GM12878 (cell line): Measurements from ENCODE around the gene LYG1. TPM values are rescaled to one million over a fixed set of nuclear protein-coding genes. Genes with fewer than 3 reads are reported as not detected.

Experiments
- ATAC-seq: fragments of 200-7000 bp; cut with Tn5 transposase; 3 replicates; pipeline ENCODE4 v1.9.1; 2020; ENCODE audit warnings: mild to moderate bottlenecking, moderate library complexity
- BruUV-seq: library from RNA; stranded (reverse); fragments of 400-500 nt; replicated peaks from 2 replicates; lab custom pipeline; 2021; lab: Mats Ljungman, UMichigan
- CTCF ChIA-PET: fragments of 300-600 bp; sonication (Branson Sonifier 250); formaldehyde crosslinking; extraction: SDS; loops from one replicate; lab custom pipeline; 2021; ENCODE audit warnings: inconsistent platforms; lab: Yijun Ruan, JAX
- POLR2A ChIA-PET: fragments of 350-600 bp; formaldehyde crosslinking; extraction: SDS; loops from one replicate; lab custom pipeline; 2021; ENCODE audit warnings: inconsistent platforms; lab: Charles Lee
- RAD21 ChIA-PET: fragments of 300-600 bp; sonication (Branson Sonifier 250); formaldehyde crosslinking; loops from one replicate; lab custom pipeline; 2023; ENCODE audit warnings: antibody characterized with exemption; ENCODE audit not compliant: unreplicated experiment; lab: Charles Lee
- SMC1A ChIA-PET: fragments of 300-600 bp; sonication (Branson Sonifier 250); formaldehyde crosslinking; loops from one replicate; lab custom pipeline; 2023; ENCODE audit not compliant: unreplicated experiment, uncharacterized antibody; lab: Charles Lee
- DNase-seq: peaks from one replicate; pipeline ENCODE4 v3.0.0-alpha.2; 2011; ENCODE audit warnings: low read depth, low spot score
- FAIRE-seq: peaks from 3 replicates; lab custom pipeline; 2011; peaks lifted over from hg19 to GRCh38; lab: Jason Lieb, UNC
- H2AFZ ChIP-seq: 2 replicates; pipeline ENCODE4 v1.6.0; 2011; ENCODE audit warnings: low read depth, low read length, control low read depth; ENCODE audit not compliant: control insufficient read depth
- H3K27ac ChIP-seq: 2 replicates; pipeline ENCODE4 v1.5.1; 2011; ENCODE audit warnings: control low read depth; ENCODE audit not compliant: control insufficient read depth, insufficient read depth
- H3K27me3 ChIP-seq, 2 experiments: replicated peaks in 1 of 2; 2 replicates each; pipeline versions ENCODE4 v1.6.0 to v1.6.1; 2011; ENCODE audit warnings: low read length in 1 of 2; ENCODE audit not compliant: control insufficient read depth in 2 of 2, insufficient read depth in 2 of 2
- H3K36me3 ChIP-seq, 2 experiments: 2 replicates each; pipeline ENCODE4 v1.5.1; 2011; ENCODE audit warnings: low read length in 1 of 2; ENCODE audit not compliant: control insufficient read depth in 2 of 2, insufficient read depth in 2 of 2
- H3K4me1 ChIP-seq: 2 replicates; pipeline ENCODE4 v1.6.1; 2011; ENCODE audit warnings: mild to moderate bottlenecking, low read length, moderate library complexity, mixed read lengths; ENCODE audit not compliant: control insufficient read depth, insufficient read depth
- H3K4me2 ChIP-seq: 2 replicates; pipeline ENCODE4 v1.6.0; 2011; ENCODE audit warnings: control low read depth; ENCODE audit not compliant: control insufficient read depth, insufficient read depth
- H3K4me3 ChIP-seq: fragments of 200-600 bp; sonication (generic); 2 replicates; pipeline ENCODE4 v1.5.1; 2016
- H3K79me2 ChIP-seq: 2 replicates; pipeline ENCODE4 v1.6.0; 2011; ENCODE audit warnings: low read length; ENCODE audit not compliant: control insufficient read depth, insufficient read depth
- H3K9ac ChIP-seq: 2 replicates; pipeline ENCODE4 v1.8.0; 2011; ENCODE audit warnings: low read length, control low read depth, mixed read lengths; ENCODE audit not compliant: control insufficient read depth, insufficient read depth
- H3K9me3 ChIP-seq: replicated peaks from 3 replicates; pipeline ENCODE4 v1.5.1; 2011; ENCODE audit warnings: mild to moderate bottlenecking, low read length; ENCODE audit not compliant: control insufficient read depth, insufficient read depth
- H4K20me1 ChIP-seq: 2 replicates; pipeline ENCODE4 v1.6.0; 2011; ENCODE audit not compliant: control insufficient read depth, insufficient read depth
- ASH2L ChIP-seq: fragments of 300-600, 200-600 bp; sonication (generic); IDR thresholded peaks from 2 replicates; pipeline ENCODE4 v1.6.1; 2017; ENCODE audit warnings: low read depth, mild to moderate bottlenecking, borderline replicate concordance
- CHD1 ChIP-seq: IDR thresholded peaks from 2 replicates; pipeline ENCODE4 v1.6.1; 2012; ENCODE audit warnings: low read depth, low read length, improper control_type of control experiment
- CREB1 ChIP-seq: IDR thresholded peaks from 2 replicates; pipeline ENCODE4 v1.6.1; 2012; ENCODE audit warnings: low read depth, mild to moderate bottlenecking, inconsistent platforms
- ETV6 ChIP-seq, 2 experiments: fragments of 450-650 bp in 1 of 2; IDR thresholded peaks in 1 of 2; conservative IDR thresholded peaks in 1 of 2; 2 replicates each; pipeline ENCODE4 v1.6.1; 2014; ENCODE audit warnings: antibody characterized with exemption in 1 of 2, borderline replicate concordance in 1 of 2, low read depth in 1 of 2, mild to moderate bottlenecking in 1 of 2, moderate library complexity in 1 of 2
- IKZF2 ChIP-seq, 2 experiments: fragments of 450-650 bp; IDR thresholded peaks; 2 replicates each; pipeline ENCODE4 v1.6.1; 2017; ENCODE audit warnings: mild to moderate bottlenecking in 2 of 2, moderate library complexity in 2 of 2
- NFYA ChIP-seq: IDR thresholded peaks from 2 replicates; pipeline ENCODE4 v1.6.1; 2011; ENCODE audit warnings: low read depth, mild to moderate bottlenecking, low read length, improper control_type of control experiment, borderline replicate concordance
- PAX5 ChIP-seq: IDR thresholded peaks from 2 replicates; pipeline ENCODE4 v1.6.1; 2011; ENCODE audit warnings: low read depth, low read length, borderline replicate concordance
- POU2F2 ChIP-seq: IDR thresholded peaks from 3 replicates; pipeline ENCODE4 v1.6.1; 2011; ENCODE audit warnings: low read depth, mild to moderate bottlenecking, low read length, borderline replicate concordance
- RCOR1 ChIP-seq: conservative IDR thresholded peaks from 2 replicates; pipeline ENCODE4 v1.6.1; 2012; ENCODE audit warnings: low read depth, low read length, improper control_type of control experiment
- WRNIP1 ChIP-seq: IDR thresholded peaks from 2 replicates; pipeline ENCODE4 v1.6.1; 2011; ENCODE audit warnings: low read depth, low read length, improper control_type of control experiment, borderline replicate concordance
- ZBED1 ChIP-seq: IDR thresholded peaks from 2 replicates; pipeline ENCODE4 v1.6.1; 2016; ENCODE audit warnings: borderline replicate concordance
- WGBS: methylation state at CpG from one replicate; pipeline ENCODE4 v1.1.6; 2016; ENCODE audit warnings: low lambda C conversion rate; ENCODE audit not compliant: insufficient replicate concordance, insufficient coverage; ENCODE audit errors: missing lambda C conversion rate; 5-methylcytosine and 5-hydroxymethylcytosine counted together
- in situ Hi-C: fragments of 300-500 bp; cut with MboI; formaldehyde crosslinking; loops from 9 replicates; pipeline ENCODE4 v1.14.3; 2018; ENCODE audit warnings: mixed read lengths
- intact Hi-C: fragments of 100-400 bp; cut with micrococcal nuclease; formaldehyde crosslinking; loops from one replicate; pipeline ENCODE4 v1.14.2; 2022; ENCODE audit not compliant: unreplicated experiment
- polyA plus RNA-seq, 11 experiments: library from polyadenylated mRNA; depleted of rRNA in 4 of 11; unstranded in 6 of 11; stranded (reverse) in 5 of 11; fragments of >200 nt; fragmentation: Nextera tagmentation in 4 of 11; fragmentation: Illumina TruSeq in 1 of 11; extraction: Ambion mirVana in 4 of 11; extraction: Trizol in 1 of 11; gene quantifications; 1 replicate in 1 of 11; 2 replicates in 10 of 11; pipeline versions ENCODE4 v1.2.1 to v1.2.3, GENCODE V29; 2011 to 2016; ENCODE audit warnings: inconsistent platforms in 2 of 11, missing spikeins in 2 of 11, low read depth in 1 of 11
- total RNA-seq, 4 experiments: library from RNA; depleted of rRNA in 3 of 4; stranded (reverse); fragments of >200 nt in 3 of 4; fragmentation: Illumina TruSeq in 1 of 4; extraction: Trizol in 1 of 4; gene quantifications; 2 replicates each; pipeline versions ENCODE4 v1.2.1 to v1.2.3, GENCODE V29; 2013 to 2021
- TF ChIP-seq, protein P1 (sequence below): fragments of 450-650 bp; IDR thresholded peaks from 2 replicates; pipeline ENCODE4 v1.6.1; 2016; ENCODE audit warnings: mild to moderate bottlenecking, moderate library complexity, borderline replicate concordance

Gene LYG1
- total and polyA plus RNA-seq, 10 of the 15 experiments (the other 5 are each of a cell fraction or from before 2014, with no cell fraction given), result 0.27 to 1.3 (median 0.79) TPM; not detected in 1

DNA sequence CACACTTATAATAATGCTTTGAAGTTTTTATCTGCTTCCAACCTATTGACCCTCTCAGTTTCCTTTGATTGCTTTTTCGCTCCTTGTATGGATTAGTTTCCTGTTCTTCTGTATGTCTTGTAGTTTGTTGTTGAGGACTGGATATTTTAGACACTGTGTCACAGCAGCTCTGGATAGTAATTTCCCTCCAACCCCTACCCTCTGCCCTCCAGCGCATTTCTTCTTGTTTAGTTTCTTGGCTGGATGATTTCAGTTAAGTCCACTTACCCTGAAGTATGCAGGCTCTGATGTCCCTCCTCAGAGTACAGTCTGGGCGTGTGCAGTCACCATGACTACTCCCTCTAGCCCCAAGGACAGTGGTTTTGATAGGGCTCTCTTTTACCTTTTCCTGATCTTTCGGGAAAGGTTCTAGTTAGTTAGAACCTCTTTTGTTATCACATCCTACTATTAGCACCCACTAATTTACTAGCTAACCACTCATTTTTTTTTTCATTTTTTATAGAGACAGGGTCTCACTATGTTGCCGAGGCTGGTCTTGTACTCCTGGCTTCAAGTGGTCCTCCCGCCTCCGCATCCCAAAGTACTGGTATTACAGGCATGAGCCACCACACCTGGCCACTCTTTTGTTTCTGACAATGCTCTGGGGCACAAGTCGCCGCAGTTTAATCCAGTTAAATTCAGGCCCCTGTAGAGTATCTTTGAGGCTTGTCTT is 16.3 kb upstream of the LYG1 start:
- Histone ChIP-seq H3K4me3 (no peak overlapping the region), H3K9ac (no peak overlapping the region), H3K27ac (no peak overlapping the region), H3K9me3 (no peaks in the 10 kb centered on the region; the same call in 2 of the 3 replicates), H3K79me2 (no peaks in the 10 kb centered on the region), H3K36me3 (peaks cover 2 to 16% of the 10 kb centered on the region in 2 experiments), H3K4me2 (no peak overlapping the region), H3K4me1 (no peaks in the 10 kb centered on the region), H4K20me1 (no peaks in the 10 kb centered on the region), H3K27me3 (no peaks in the 10 kb centered on the region), H2AFZ (no peak overlapping the region)
- POLR2A ChIA-PET, result no interaction called here
- in situ Hi-C loops, result no loop called here
- 97% methylated on average over 9 of the region's 9 CpGs for WGBS
- FAIRE-seq (no peak), ATAC-seq (no peak), DNase-seq (no peak)
- intact Hi-C loops, result no loop called here
- SMC1A ChIA-PET, result no interaction called here
- no peak for TF ChIP-seq ASH2L
- RAD21 ChIA-PET, result no interaction called here
- no TSS peak for BruUV-seq
- CTCF ChIA-PET, result no interaction called here

DNA sequence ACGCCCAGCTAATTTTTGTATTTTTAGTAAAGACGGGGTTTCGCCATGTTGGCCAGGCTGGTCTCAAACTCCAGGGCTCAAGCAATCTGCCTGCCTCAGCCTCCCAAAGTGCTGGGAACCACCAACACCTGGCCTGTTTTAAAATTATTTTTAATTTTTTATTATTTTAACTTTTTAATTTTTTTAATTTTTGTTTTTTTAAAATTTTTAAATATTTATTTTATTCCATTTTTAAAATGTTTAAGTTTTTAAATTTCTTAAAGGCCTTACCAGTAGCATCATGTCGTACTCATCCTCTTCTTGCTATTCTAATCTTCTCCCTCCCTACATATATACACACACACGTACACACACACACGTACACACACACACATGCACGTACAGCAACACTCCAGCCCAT is 1.4 kb downstream of the LYG1 start:
- 91% methylated on average over 7 of the region's 7 CpGs for WGBS
- BruUV-seq, result no TSS peak
- SMC1A ChIA-PET, result no interaction called here

More for the DNA sequence above, 1.4 kb downstream of the LYG1 start:
- Histone ChIP-seq H3K4me2 (no peak overlapping the region), H3K36me3 (no peaks in the 10 kb centered on the region), H3K27ac (no peak overlapping the region), H4K20me1 (no peaks in the 10 kb centered on the region), H3K9ac (no peak overlapping the region), H3K9me3 (no peaks in the 10 kb centered on the region), H2AFZ (no peak overlapping the region), H3K4me1 (no peaks in the 10 kb centered on the region), H3K27me3 (no peaks in the 10 kb centered on the region), H3K79me2 (no peaks in the 10 kb centered on the region), H3K4me3 (no peak overlapping the region)
- DNase-seq, result no peak
- no peak for TF ChIP-seq CREB1
- TF ChIP-seq CHD1, result no peak
- TF ChIP-seq ETV6 (conservative IDR thresholded peaks at IDR 0.05 in 1 of 2, IDR thresholded peaks at IDR 0.05 in 1 of 2; ENCODE audit: borderline replicate concordance in 1 of 2, low read depth in 1 of 2), result no peak
- TF ChIP-seq NFYA, result no peak
- TF ChIP-seq, protein P1, sequence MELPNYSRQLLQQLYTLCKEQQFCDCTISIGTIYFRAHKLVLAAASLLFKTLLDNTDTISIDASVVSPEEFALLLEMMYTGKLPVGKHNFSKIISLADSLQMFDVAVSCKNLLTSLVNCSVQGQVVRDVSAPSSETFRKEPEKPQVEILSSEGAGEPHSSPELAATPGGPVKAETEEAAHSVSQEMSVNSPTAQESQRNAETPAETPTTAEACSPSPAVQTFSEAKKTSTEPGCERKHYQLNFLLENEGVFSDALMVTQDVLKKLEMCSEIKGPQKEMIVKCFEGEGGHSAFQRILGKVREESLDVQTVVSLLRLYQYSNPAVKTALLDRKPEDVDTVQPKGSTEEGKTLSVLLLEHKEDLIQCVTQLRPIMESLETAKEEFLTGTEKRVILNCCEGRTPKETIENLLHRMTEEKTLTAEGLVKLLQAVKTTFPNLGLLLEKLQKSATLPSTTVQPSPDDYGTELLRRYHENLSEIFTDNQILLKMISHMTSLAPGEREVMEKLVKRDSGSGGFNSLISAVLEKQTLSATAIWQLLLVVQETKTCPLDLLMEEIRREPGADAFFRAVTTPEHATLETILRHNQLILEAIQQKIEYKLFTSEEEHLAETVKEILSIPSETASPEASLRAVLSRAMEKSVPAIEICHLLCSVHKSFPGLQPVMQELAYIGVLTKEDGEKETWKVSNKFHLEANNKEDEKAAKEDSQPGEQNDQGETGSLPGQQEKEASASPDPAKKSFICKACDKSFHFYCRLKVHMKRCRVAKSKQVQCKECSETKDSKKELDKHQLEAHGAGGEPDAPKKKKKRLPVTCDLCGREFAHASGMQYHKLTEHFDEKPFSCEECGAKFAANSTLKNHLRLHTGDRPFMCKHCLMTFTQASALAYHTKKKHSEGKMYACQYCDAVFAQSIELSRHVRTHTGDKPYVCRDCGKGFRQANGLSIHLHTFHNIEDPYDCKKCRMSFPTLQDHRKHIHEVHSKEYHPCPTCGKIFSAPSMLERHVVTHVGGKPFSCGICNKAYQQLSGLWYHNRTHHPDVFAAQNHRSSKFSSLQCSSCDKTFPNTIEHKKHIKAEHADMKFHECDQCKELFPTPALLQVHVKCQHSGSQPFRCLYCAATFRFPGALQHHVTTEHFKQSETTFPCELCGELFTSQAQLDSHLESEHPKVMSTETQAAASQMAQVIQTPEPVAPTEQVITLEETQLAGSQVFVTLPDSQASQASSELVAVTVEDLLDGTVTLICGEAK, result no peak
- TF ChIP-seq RCOR1, result no peak
- no peak for TF ChIP-seq POU2F2
- no peak for TF ChIP-seq PAX5
- no peak for TF ChIP-seq WRNIP1
- TF ChIP-seq ZBED1, result no peak
- no peak for TF ChIP-seq IKZF2 (IDR thresholded peaks at IDR 0.05)
- no peak for FAIRE-seq
- ChIA-PET CTCF (no interaction called here), RAD21 (no interaction called here), POLR2A (no interaction called here)
- intact Hi-C loops (no loop called here), in situ Hi-C loops (no loop called here)
- ATAC-seq, result no peak
